NT2/D1 (cell line): ENCODE measurements around the gene LRRC38.

Experiments used
- SUZ12 ChIP-seq: IDR thresholded peaks from 2 replicates; pipeline ENCODE4 v1.6.1; 2011; ENCODE audit not compliant: insufficient read length, insufficient read depth; ENCODE audit errors: extremely low read depth
- YY1 ChIP-seq: IDR thresholded peaks from 2 replicates; pipeline ENCODE4 v1.6.1; 2011; ENCODE audit not compliant: insufficient read length, insufficient read depth
- ZNF274 ChIP-seq: IDR thresholded peaks from 2 replicates; pipeline ENCODE4 v1.6.1; 2011; ENCODE audit warnings: mild to moderate bottlenecking, low read depth, low read length

GRCh38 chr1:13512472-13512871 lies 1.3 kb downstream of the LRRC38 start:
- TF ChIP-seq YY1 (no peak), ZNF274 (no peak), SUZ12 (no peak)
